GM18499 (cell line): ENCODE results near the gene DNPH1.

Experiments used
- ATAC-seq: cut with Tn5 transposase; IDR thresholded peaks from one replicate; pipeline ENCODE4 v1.9.1; 2021; ENCODE audit warnings: moderate number of reproducible peaks; ENCODE audit not compliant: insufficient read depth, unreplicated experiment

DNPH1 gene

GRCh38 chr6:43186019-43186418 lies 43.3 kb downstream of the DNPH1 start:
- no peak for ATAC-seq

DNA sequence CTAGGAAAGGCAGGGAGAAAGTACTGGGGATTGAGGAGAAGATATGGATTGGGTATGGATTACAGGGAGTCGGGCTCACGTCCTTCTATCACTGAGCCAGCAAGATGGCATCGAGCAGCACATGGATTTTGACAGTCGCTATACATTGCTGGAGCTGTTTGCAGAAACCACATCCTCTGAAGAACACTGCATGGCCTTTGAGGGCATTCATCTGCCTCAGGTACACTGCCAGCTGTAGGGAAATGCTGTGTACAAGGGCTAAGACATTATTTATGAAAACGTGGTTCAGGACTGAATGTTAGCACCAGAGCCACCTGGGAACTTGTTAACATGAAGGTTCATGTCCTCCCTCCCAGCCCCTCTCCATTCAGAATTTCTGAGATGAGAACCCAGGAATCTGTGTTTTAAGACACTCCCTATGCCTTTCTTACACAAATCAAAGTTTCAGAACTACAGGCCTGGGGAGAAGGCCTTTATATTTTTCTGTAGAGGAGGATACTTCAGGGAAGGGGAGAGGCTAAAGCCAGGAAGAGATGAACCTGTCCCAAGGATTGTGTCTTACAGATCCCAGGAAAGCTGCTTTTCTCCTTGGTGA lies 43.8 kb downstream of the DNPH1 start:
- no peak for ATAC-seq

DNA sequence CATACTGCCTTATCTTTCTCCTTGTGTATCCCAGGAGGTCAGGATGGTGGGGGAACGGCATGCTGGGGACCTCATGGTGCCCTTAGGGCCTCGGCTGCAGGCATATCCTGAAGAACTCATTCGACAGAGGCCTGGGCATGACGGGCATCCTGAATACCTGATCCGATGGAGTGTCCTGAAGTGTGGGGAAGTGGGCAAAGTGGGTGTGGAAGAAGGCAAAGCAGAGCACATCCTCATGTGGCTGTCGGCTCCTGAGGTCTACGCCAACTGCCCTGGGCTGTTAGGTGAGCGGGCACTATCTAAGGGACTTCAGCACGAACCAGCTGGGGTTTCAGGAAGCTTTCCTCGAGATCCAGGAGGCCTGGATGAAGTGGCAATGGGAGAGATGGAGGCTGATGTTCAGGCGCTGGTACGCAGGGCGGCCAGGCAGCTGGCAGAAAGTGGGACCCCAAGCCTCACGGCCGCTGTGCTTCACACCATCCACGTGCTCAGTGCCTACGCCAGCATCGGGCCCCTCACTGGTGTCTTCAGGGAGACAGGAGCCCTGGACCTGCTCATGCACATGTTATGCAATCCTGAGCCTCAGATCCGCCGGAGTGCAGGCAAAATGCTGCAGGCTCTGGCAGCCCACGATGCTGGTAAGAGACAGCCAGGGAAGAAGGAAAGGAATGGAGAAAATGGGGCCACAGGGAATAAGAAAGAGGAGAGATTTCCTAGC lies 44.9 kb downstream of the DNPH1 start:
- no peak for ATAC-seq

DNA sequence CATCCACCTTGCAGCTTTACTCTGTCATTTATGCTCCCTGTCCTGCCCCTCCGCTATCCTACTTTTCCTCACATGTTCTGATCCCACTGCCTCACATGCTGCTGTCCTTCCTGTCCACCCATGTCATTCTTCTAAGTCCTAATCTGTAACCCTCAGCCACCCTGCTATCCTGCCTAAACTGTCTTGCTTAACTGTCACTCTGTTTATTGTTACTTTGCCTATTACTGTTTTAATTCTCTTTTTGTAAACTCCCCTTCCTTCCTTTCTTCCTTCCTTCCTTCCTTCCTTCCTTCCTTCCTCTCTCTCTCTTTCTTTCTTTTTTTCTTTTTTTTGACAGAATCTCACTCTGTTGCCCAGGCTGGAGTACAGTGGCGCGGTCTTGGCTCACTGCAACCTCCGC lies 45.8 kb downstream of the DNPH1 start:
- no peak for ATAC-seq

DNA sequence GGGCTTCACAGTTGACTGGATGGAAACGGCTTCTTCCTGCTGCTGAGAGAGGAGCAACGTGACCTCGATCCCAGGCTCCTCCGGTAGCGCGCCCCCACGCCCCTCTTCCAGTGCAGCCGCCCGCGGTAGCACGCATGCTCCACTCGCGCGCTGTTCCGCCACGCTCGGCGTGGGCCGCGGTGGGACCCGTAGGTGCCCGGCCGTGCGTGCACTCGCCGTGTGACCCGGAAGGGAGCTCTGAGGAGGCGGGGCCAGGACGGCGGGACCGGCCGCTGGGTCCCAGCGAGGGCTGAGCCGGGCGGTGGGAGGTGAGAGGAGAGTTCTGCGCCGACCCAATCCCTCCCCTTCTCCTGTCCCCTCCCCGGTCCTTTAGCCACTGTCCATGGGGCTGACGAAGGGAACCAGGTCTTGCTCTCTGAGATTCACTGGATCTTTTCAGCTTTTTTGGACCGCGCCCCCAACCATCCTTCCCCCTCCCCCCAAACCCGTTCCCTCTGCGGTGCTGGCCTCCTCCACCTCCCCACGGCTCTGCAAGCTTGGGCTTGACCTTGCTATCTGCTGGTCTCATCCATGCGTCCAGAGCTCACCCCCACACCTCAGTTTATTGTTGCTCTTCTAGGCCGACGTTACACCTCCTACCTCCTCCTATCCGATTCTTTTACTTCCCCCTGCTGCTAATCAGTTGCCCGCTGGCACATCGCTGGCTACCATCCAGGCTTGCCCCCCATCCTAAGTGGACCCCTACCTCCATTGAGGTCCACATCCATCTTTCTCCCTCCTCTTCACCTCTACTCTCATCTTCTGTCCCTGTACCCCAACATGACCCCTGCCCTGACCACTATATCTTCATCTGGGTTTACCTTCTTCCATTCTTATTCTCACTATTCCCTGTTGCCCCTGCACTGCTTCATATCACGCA lies 47.1 kb downstream of the DNPH1 start, which contains the start of gene CUL9:
Gene CUL9 (plus strand): TSS at position 255 of the 919 bp plus-strand sequence. CDS start 2,115 bp downstream, outside the sequence.
- ATAC-seq, result peak; percentile 48

DNA sequence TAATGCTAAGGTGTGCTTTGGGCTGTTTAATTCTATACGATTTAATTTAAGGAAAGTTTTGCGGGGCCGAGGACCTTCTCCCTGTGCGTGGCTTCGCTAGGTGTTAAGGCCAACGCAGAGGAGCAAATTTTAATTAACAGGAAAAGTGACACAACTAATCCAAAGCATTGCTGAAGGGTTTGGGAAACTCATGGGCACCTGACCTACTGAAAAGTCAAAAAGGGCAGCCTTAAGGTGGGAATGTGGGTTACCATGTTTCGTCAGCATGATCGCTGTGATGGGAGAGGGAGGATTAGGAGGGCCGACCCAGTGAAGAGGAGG lies 47.7 kb downstream of the DNPH1 start:
- ATAC-seq, result no peak

- no peak for ATAC-seq
Observed at GRCh38 chr6:43180985-43181384, 48.3 kb downstream of the DNPH1 start.

DNA sequence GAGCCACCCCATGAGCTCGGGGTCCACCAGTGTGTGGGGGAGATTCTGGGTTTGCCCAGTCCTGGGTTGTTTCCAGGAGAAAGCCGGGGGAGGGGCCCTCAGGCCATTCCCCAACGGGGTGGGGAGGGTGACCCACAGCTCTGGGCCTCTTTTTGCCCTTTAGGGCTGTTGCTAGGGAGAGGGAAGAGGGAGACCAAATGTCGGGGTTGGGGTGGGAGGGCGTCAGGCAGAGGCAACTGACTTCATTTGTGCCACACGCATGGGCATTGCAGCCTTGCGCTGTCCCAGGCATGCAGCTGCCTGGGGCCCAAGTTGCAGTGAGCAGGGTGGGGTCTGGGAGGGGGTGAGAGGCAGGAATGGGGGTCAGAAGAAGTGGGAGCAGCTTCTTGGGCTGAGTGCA lies 49.2 kb downstream of the DNPH1 start:
- no peak for ATAC-seq

- no peak for ATAC-seq
Observed at GRCh38 chr6:43178951-43179830, 50.1 kb downstream of the DNPH1 start.

- no peak for ATAC-seq
Observed at GRCh38 chr6:43178150-43178549, 51.1 kb downstream of the DNPH1 start.

DNA sequence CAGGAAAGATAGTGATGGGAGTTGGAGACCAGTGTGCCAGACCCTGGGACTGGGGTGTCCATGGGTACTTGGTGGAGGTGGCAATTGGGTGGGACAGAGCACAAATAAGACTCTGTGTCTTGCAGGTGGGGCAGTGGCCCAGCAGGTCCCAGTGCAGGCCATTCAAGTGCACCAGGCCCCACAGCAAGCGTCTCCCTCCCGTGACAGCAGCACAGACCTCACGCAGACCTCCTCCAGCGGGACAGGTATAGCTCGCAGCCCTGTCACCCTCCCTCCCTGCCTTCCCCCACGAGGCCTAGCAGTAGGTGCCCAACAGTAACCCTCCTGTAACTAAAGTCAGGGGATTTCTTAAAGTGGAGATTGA lies 52.9 kb downstream of the DNPH1 start:
- ATAC-seq, result no peak

- ATAC-seq, result no peak
Observed at GRCh38 chr6:43175676-43176422, 53.4 kb downstream of the DNPH1 start.
